BJ (cell line): ENCODE results near the gene MBTPS1. TPM values are rescaled to one million over a fixed set of nuclear protein-coding genes. Genes with fewer than 3 reads are reported as not detected.

Source experiments
- CTCF ChIA-PET: fragments of 350-600 bp; formaldehyde crosslinking; extraction: SDS; loops from one replicate; lab custom pipeline; 2021; ENCODE audit warnings: antibody characterized with exemption, inconsistent platforms; lab: Yijun Ruan, JAX
- POLR2A ChIA-PET: fragments of 300-600 bp; sonication (Branson Sonifier 250); formaldehyde crosslinking; extraction: SDS; loops from one replicate; lab custom pipeline; 2021; ENCODE audit warnings: antibody characterized with exemption; lab: Charles Lee
- DNase-seq: peaks from one replicate; pipeline ENCODE4 v3.0.0-alpha.2; 2011; ENCODE audit warnings: low read depth
- H3K27me3 ChIP-seq: 2 replicates; pipeline ENCODE4 v1.6.0; 2011; ENCODE audit warnings: low read length; ENCODE audit not compliant: control insufficient read depth, insufficient read depth
- H3K36me3 ChIP-seq: 2 replicates; pipeline ENCODE4 v1.5.1; 2011; ENCODE audit warnings: low read length; ENCODE audit not compliant: control insufficient read depth, insufficient read depth
- H3K4me3 ChIP-seq: 2 replicates; pipeline ENCODE4 v1.5.1; 2011; ENCODE audit warnings: low read depth, mild to moderate bottlenecking, control low read depth, low read length
- CTCF ChIP-seq: IDR thresholded peaks from 2 replicates; pipeline ENCODE4 v1.5.1; 2011; ENCODE audit warnings: low read depth, mild to moderate bottlenecking, control low read depth, inconsistent platforms, low read length, moderate library complexity; ENCODE audit not compliant: insufficient read depth
- polyA plus RNA-seq: library from polyadenylated mRNA; depleted of rRNA; stranded (reverse); fragments of >200 nt; gene quantifications from 2 replicates; pipeline ENCODE4 v1.2.3, GENCODE V29; 2011

MBTPS1 gene
- polyA plus RNA-seq, 1 experiment, result 72.6 TPM

- Histone ChIP-seq H3K27me3 (no peaks in the 10 kb centered on the region), H3K4me3 (no peak overlapping the region), H3K36me3 (peaks cover 43% of the 10 kb centered on the region)
- ChIA-PET POLR2A (no interaction called here), CTCF (interaction anchor here (1.5 to 4.1 kb wide), 4 partner anchors 10 to 92 kb away, joined by 3 to 22 read pairs (median 5); no protein-coding TSS in a partner anchor)
- no peak for TF ChIP-seq CTCF
- DNase-seq, result no peak
Measured at GRCh38 chr16:84055801-84056634, 60.7 kb downstream of the MBTPS1 start.

DNA sequence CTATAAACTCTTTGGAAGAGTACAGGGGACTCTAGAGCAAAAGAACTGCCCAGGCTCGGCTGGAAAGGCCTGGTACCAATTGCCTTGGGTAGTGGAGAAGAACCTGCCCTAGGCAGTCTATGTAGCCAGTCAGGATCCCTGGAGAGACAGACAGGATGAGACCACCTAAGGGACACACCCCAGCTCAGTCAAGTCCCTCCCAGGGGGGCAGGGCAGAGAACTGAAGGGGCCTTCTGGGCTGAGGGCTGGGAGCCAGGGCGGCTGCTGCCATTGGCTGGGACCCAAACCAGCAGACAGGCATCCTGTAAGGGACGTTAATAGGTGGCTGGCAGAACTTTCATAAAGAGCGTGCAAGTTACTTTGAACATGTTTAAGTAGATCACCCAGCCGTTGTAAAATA lies 61.4 kb downstream of the MBTPS1 start:
- DNase-seq, result no peak
- peaks cover 43% of the 10 kb centered on the region for H3K36me3 ChIP-seq
- H3K4me3 ChIP-seq, result no peak overlapping the region
- ChIA-PET CTCF (interaction anchor here (2.0 to 4.1 kb wide), 2 partner anchors 10 to 14 kb away, joined by 6 to 22 read pairs; no protein-coding TSS in a partner anchor), POLR2A (no interaction called here)
- H3K27me3 ChIP-seq, result no peaks in the 10 kb centered on the region
- no peak for TF ChIP-seq CTCF

- Histone ChIP-seq H3K4me3 (no peak overlapping the region), H3K36me3 (peaks cover 41% of the 10 kb centered on the region), H3K27me3 (no peaks in the 10 kb centered on the region)
- no peak for TF ChIP-seq CTCF
- no peak for DNase-seq
- POLR2A ChIA-PET, result no interaction called here
- CTCF ChIA-PET, result interaction anchor here (2.0 to 4.1 kb wide), 2 partner anchors 11 to 14 kb away, joined by 6 to 22 read pairs; no protein-coding TSS in a partner anchor
Measured at GRCh38 chr16:84054916-84055315, 61.8 kb downstream of the MBTPS1 start.

GRCh38 chr16:84054271-84054670 lies 62.5 kb downstream of the MBTPS1 start:
- no peaks in the 10 kb centered on the region for H3K27me3 ChIP-seq
- CTCF ChIA-PET, result interaction anchor here (2.0 to 4.1 kb wide), 2 partner anchors 12 to 13 kb away, joined by 6 to 22 read pairs; no protein-coding TSS in a partner anchor
- POLR2A ChIA-PET, result no interaction called here
- no peak for TF ChIP-seq CTCF
- H3K36me3 ChIP-seq, result peaks cover 39% of the 10 kb centered on the region
- H3K4me3 ChIP-seq, result no peak overlapping the region
- DNase-seq, result no peak

DNA sequence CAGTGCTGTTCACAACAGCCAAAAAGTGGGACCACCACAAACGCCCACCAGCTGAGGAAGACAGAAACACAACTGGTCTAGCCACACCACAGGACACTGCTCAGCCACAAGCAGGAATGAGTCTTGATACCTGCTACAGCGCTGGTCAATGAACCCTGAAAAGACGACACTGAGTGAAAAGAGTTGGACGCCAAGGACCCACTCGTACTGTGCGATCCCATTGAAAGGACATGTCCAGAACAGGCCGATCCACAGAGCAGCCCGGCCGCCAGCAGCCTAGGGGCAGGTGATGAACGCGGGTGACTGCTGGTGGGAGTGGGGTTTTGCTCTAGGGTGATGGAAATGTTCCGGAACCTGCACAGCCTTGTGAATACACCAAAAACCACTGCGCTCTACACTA lies 63.5 kb downstream of the MBTPS1 start:
- Histone ChIP-seq H3K27me3 (no peaks in the 10 kb centered on the region), H3K36me3 (peaks cover 35% of the 10 kb centered on the region), H3K4me3 (no peak overlapping the region)
- no peak for TF ChIP-seq CTCF
- POLR2A ChIA-PET, result no interaction called here
- no peak for DNase-seq
- CTCF ChIA-PET, result no interaction called here
